HG02938 (cell line): Measurements from ENCODE around the gene VSIG10L.

Experiments
- ATAC-seq: cut with Tn5 transposase; IDR thresholded peaks from one replicate; pipeline ENCODE4 v1.9.1; 2021; ENCODE audit warnings: mild to moderate bottlenecking, moderate library complexity; ENCODE audit not compliant: unreplicated experiment

The VSIG10L gene

GRCh38 chr19:51318687-51319648 lies 23.0 kb downstream of the VSIG10L start:
- ATAC-seq = no peak

GRCh38 chr19:51317968-51318367 lies 24.0 kb downstream of the VSIG10L start:
- no peak for ATAC-seq

- ATAC-seq = no peak
These were observed 24.6 kb downstream of the VSIG10L start for GRCh38 chr19:51317376-51317775.

GRCh38 chr19:51316688-51317087 lies 25.3 kb downstream of the VSIG10L start:
- ATAC-seq = no peak

GRCh38 chr19:51311351-51312257 lies 30.3 kb downstream of the VSIG10L start, which contains the start of gene IGLON5:
Gene IGLON5 (plus strand): TSS chr19:51311644. CDS start chr19:51311848, 204 bp downstream.
- no peak for ATAC-seq

- no peak for ATAC-seq
These were observed 36.5 kb downstream of the VSIG10L start for GRCh38 chr19:51305479-51305878.

GRCh38 chr19:51301266-51301665 lies 40.7 kb downstream of the VSIG10L start:
- ATAC-seq = no peak

GRCh38 chr19:51297406-51297805 lies 44.5 kb downstream of the VSIG10L start:
- no peak for ATAC-seq

- no peak for ATAC-seq
These were observed 45.4 kb downstream of the VSIG10L start for GRCh38 chr19:51296336-51297093.

- ATAC-seq = no peak
These were observed 46.4 kb downstream of the VSIG10L start for GRCh38 chr19:51295382-51296126.

GRCh38 chr19:51294977-51295375 lies 47.0 kb downstream of the VSIG10L start:
- no peak for ATAC-seq

GRCh38 chr19:51294211-51294976 lies 47.5 kb downstream of the VSIG10L start:
- ATAC-seq = no peak

GRCh38 chr19:51293571-51294210 lies 48.2 kb downstream of the VSIG10L start:
- no peak for ATAC-seq

GRCh38 chr19:51292971-51293370 lies 49.0 kb downstream of the VSIG10L start:
- ATAC-seq = no peak

- no peak for ATAC-seq
These were observed 52.3 kb downstream of the VSIG10L start for GRCh38 chr19:51289635-51290034.

GRCh38 chr19:51285682-51286081 lies 56.3 kb downstream of the VSIG10L start:
- ATAC-seq = no peak

- no peak for ATAC-seq
These were observed 59.6 kb downstream of the VSIG10L start for GRCh38 chr19:51282335-51282734.
